ENCODE data around the gene COQ7. TPM values are rescaled to one million over a fixed set of nuclear protein-coding genes. Genes with fewer than 3 reads are reported as not detected.

COQ7 gene
- total RNA-seq, 1 donor from 2014 or later = 22.0 TPM

DNA sequence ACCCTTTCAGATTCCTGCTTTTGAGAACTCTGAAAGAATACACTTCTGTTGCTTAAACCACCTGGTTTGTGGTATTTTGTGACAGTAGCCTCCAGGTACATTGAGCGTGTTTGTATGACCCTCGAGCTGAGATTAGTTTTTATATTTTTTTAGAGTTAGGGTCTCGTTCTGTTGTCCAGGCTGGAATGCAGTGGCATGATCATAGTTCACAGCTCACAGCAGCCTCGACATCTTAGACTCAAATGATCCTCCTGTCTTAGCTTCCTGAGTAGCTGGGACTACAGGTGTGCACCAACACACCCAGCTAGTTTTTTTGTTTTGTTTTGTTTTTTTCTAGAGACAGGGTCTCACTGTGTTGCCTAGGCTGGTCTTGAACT is 41.9 kb downstream of the COQ7 start:
- no peaks in the 10 kb centered on the region for H3K36me3 ChIP-seq (ENCODE audit: control insufficient read depth, insufficient read depth, low read length)
- DNase-seq (ENCODE audit: low read depth) = no peak
- TF ChIP-seq, protein P1, sequence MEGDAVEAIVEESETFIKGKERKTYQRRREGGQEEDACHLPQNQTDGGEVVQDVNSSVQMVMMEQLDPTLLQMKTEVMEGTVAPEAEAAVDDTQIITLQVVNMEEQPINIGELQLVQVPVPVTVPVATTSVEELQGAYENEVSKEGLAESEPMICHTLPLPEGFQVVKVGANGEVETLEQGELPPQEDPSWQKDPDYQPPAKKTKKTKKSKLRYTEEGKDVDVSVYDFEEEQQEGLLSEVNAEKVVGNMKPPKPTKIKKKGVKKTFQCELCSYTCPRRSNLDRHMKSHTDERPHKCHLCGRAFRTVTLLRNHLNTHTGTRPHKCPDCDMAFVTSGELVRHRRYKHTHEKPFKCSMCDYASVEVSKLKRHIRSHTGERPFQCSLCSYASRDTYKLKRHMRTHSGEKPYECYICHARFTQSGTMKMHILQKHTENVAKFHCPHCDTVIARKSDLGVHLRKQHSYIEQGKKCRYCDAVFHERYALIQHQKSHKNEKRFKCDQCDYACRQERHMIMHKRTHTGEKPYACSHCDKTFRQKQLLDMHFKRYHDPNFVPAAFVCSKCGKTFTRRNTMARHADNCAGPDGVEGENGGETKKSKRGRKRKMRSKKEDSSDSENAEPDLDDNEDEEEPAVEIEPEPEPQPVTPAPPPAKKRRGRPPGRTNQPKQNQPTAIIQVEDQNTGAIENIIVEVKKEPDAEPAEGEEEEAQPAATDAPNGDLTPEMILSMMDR (IDR thresholded peaks at IDR 0.05; ENCODE audit: insufficient read depth, low read length, poor library complexity, severe bottlenecking) = no peak
- no peaks in the 10 kb centered on the region for H3K27me3 ChIP-seq (ENCODE audit: control insufficient read depth, insufficient read depth, low read length)
- no peak overlapping the region for H3K4me3 ChIP-seq (ENCODE audit: low read depth, low read length)

DNA sequence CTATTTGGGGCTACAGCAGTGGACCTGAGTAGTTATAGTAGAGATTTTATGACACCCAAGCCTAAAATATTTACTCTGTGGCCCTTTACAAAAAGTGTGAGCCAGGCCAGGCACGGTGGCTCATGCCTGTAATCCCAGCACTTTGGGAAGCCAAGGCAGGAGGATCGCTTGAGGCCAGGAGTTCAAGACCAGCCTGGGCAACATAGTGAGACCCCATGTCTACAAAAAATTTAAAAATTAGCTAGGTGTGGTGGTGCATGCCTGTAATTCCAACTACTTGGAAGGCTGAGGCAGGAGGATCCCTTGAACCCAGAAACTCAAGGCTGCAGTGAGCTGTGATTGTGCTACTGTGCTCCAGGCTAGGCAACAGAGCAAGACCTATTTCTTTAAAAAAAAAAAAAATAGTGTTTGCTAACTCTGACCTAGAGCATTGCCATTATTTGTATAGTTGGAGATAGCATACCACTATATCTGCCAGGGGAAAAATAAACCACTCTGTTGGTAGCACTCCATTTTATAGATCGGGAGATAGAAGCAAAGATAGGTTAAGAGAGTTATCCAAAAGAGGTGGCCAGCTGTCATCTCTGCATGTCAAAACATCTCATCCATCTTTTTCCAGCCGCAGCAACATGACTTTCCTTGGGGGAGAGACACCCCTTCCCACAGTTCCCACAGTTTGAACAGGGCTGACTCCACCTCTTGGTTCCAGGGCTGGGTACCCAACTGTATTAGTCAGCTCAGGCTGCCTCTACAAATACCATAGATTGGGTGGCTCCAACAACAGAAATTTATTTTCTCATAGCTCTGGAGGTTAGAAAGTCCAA is 43.3 kb downstream of the COQ7 start:
- DNase-seq (ENCODE audit: low read depth) = no peak
- no peak overlapping the region for H3K4me3 ChIP-seq (ENCODE audit: low read depth, low read length)
- TF ChIP-seq, protein P1 (IDR thresholded peaks at IDR 0.05; ENCODE audit: insufficient read depth, low read length, poor library complexity, severe bottlenecking) = no peak
- no peaks in the 10 kb centered on the region for H3K27me3 ChIP-seq (ENCODE audit: control insufficient read depth, insufficient read depth, low read length)
- H3K36me3 ChIP-seq (ENCODE audit: control insufficient read depth, insufficient read depth, low read length) = no peaks in the 10 kb centered on the region

DNA sequence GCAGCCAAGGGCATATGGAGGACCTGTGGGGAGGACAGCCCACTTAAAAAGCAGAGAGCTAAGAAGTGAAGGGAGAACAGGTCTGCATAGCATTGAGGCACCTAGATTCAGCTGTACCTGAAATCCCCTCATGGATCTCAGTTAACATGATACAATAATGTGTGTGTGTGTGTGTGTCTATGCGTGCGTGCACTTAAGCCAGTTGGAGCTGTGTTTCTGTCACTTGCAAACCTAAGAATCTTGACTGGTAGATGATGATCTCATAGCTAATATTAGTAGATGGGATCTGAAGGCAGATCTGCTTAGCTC is 44.6 kb downstream of the COQ7 start:
- Histone ChIP-seq H3K4me3 (ENCODE audit: low read depth, low read length) (no peak overlapping the region), H3K27me3 (ENCODE audit: control insufficient read depth, insufficient read depth, low read length) (no peaks in the 10 kb centered on the region), H3K36me3 (ENCODE audit: control insufficient read depth, insufficient read depth, low read length) (no peaks in the 10 kb centered on the region)
- no peak for DNase-seq (ENCODE audit: low read depth)
- TF ChIP-seq, protein P1 (IDR thresholded peaks at IDR 0.05; ENCODE audit: insufficient read depth, low read length, poor library complexity, severe bottlenecking) = no peak

DNA sequence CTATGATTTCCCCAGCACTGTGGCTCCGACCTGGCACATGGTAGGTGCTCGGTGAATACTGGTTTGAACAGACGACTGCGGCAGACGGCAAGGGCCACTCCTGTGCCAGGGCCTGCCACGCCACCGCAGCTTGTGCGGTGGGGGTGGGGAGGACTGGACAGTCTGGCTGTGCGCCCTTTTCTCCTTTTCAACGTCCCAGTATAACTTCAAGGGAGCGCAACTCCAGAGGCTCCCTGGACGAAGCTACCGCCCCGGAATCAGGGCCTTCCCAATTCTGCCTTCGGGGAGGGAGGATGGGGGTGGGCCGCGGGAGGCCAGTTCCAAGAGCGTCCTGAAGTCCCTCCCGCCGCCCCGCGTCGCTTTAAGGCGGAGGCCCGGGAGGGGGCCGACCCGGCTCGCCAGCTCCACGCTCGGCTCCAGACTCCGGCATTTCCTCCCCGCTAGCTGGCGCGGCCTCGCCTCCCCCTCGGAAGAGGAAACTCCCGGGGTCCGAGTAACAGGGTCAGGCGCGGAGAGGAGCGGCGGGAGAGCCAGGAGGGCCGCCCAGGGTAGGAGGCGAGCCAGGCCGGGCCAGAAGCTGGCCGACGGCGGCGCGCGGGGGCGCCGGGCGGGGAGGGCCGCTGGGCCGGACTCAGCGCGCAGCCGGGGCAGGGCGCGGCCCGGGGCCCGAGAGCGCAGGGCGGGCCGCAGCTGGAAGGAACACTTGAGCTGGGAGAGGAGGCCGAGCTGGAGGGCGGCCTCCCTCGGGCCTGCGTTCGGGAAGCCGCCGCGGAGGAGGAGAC is 46.4 kb downstream of the COQ7 start, which contains the start of gene ITPRIPL2:
ITPRIPL2 (plus strand) TSS at position 388 of the 782 bp plus-strand sequence. CDS start 498 bp downstream, outside the sequence.
- TF ChIP-seq, protein P1 (IDR thresholded peaks at IDR 0.05; ENCODE audit: insufficient read depth, low read length, poor library complexity, severe bottlenecking) = no peak
- peak within 1 kb of the TSS; percentile 47 for H3K4me3 ChIP-seq (ENCODE audit: low read depth, low read length)
- H3K27me3 ChIP-seq (ENCODE audit: control insufficient read depth, insufficient read depth, low read length) = no peaks in the 10 kb centered on the region
- no peaks in the 10 kb centered on the region for H3K36me3 ChIP-seq (ENCODE audit: control insufficient read depth, insufficient read depth, low read length)
- DNase-seq (ENCODE audit: low read depth) = no peak

DNA sequence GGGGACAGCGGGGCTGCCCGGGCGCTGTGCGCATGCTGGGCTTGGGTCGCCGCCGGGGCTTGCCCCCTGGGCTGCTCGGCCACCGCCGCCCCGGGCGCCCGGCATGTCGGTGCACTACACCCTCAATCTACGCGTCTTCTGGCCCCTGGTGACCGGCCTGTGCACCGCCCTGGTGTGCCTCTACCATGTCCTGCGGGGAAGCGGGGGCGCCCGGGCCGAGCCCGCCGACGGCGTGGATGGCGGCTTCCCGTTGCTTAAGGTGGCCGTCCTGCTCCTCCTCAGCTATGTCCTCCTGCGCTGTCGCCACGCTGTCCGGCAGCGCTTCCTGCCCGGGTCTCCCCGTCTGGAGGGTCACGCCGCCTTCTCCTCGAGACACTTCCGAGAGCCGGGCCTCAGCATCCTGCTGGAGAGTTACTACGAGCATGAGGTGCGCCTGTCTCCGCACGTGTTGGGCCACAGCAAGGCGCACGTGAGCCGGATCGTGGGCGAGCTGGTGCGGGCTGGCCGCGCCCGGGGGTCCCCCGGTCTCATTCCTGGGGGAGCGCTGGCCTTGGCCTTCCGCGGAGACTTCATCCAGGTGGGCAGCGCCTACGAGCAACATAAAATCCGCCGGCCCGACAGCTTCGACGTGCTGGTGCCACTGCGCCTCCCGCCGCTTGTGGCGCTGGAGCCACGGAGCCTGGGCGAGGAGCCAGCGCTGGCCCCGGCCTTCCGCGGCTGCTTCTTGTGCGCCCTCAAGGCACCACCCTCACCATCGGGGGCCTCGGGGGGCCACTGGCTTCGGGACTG is 47.1 kb downstream of the COQ7 start:
- Histone ChIP-seq H3K4me3 (ENCODE audit: low read depth, low read length) (peak overlapping the region; percentile 47), H3K36me3 (ENCODE audit: control insufficient read depth, insufficient read depth, low read length) (no peaks in the 10 kb centered on the region), H3K27me3 (ENCODE audit: control insufficient read depth, insufficient read depth, low read length) (no peaks in the 10 kb centered on the region)
- no peak for DNase-seq (ENCODE audit: low read depth)
- TF ChIP-seq, protein P1 (IDR thresholded peaks at IDR 0.05; ENCODE audit: insufficient read depth, low read length, poor library complexity, severe bottlenecking) = no peak
